ENCODE results near the gene HSPB2. TPM values are rescaled to one million over a fixed set of nuclear protein-coding genes. Genes with fewer than 3 reads are reported as not detected.

Gene HSPB2
- total and polyA plus RNA-seq, 2 of the 8 experiments (the other 6 are each of a cell fraction or from before 2014, with no cell fraction given), result 0.32 to 0.86 TPM

- WGBS, 2 experiments (ENCODE audit: extremely low coverage in 1 of 2, insufficient coverage in 1 of 2, insufficient read length in 1 of 2, insufficient replicate concordance in 2 of 2, low coverage in 1 of 2, low lambda C conversion rate in 2 of 2, missing lambda C conversion rate in 1 of 2), result 93% methylated on average over 2 of the region's 2 CpGs; no CpG with 5 or more reads in 1 of the 2 experiments
- H3K79me2 ChIP-seq (ENCODE audit: control insufficient read depth in 1 of 2, insufficient read depth in 2 of 2, low read length in 2 of 2), result no peaks in the 10 kb centered on the region
- no peaks in the 10 kb centered on the region for H4K20me1 ChIP-seq (replicated peaks in 1 of 2; ENCODE audit: control insufficient read depth in 1 of 2, insufficient read depth in 2 of 2, low read length in 2 of 2)
- no peak overlapping the region for H3K4ac ChIP-seq (replicated peaks; ENCODE audit: insufficient read length, low read depth, low read length)
- no peak overlapping the region for H4K5ac ChIP-seq (ENCODE audit: insufficient read length, low read depth, low read length)
- H3K14ac ChIP-seq (ENCODE audit: insufficient read length), result no peak overlapping the region
- H2BK20ac ChIP-seq (ENCODE audit: low read length), result no peak overlapping the region
- H3K27ac ChIP-seq (ENCODE audit: low read depth, low read length), result no peak overlapping the region
- H3K23me2 ChIP-seq (ENCODE audit: low read depth, low read length), result no peaks in the 10 kb centered on the region
- H2AFZ ChIP-seq (ENCODE audit: low read length), result no peak overlapping the region
- no peak overlapping the region for H3K4me2 ChIP-seq (ENCODE audit: insufficient read depth in 1 of 2, low read depth in 2 of 2, low read length in 2 of 2)
- no peak overlapping the region for H3K18ac ChIP-seq (ENCODE audit: extremely low read depth, low read length)
- no peak overlapping the region for H2AK5ac ChIP-seq (ENCODE audit: low read depth, low read length)
- no peaks in the 10 kb centered on the region for H3K79me1 ChIP-seq (ENCODE audit: low read depth, low read length)
- DNase-seq (ENCODE audit: low read depth in 1 of 2, low spot score in 2 of 2), result no peak
- no peak overlapping the region for H3K9ac ChIP-seq (replicated peaks in 1 of 4; ENCODE audit: extremely low read depth in 1 of 4, low read depth in 3 of 4, low read length in 3 of 4)
- no peak overlapping the region for H3K23ac ChIP-seq (ENCODE audit: insufficient read length)
- CTCF ChIA-PET (ENCODE audit: partially characterized antibody), result interaction anchor here (0.6 to 1.1 kb wide), 2 partner anchors 19 to 39 kb away, joined by 3 read pairs; no protein-coding TSS in a partner anchor
- no peak overlapping the region for H3K4me3 ChIP-seq (ENCODE audit: extremely low read depth in 1 of 4, insufficient read depth in 2 of 4, low read depth in 3 of 4, low read length in 4 of 4)
- H3K4me1 ChIP-seq (replicated peaks in 1 of 4; ENCODE audit: control insufficient read depth in 3 of 4, insufficient read depth in 4 of 4, low read length in 3 of 4), result peaks cover 0 to 9% (median 3%) of the 10 kb centered on the region in 4 experiments; a peak in 5 of 7 replicates
- no peak overlapping the region for H3K56ac ChIP-seq (replicated peaks; ENCODE audit: insufficient read length, low read depth, low read length)
- H3K36me3 ChIP-seq (ENCODE audit: control insufficient read depth in 2 of 4, insufficient read depth in 4 of 4, low read length in 3 of 4), result no peaks in the 10 kb centered on the region
- H2BK12ac ChIP-seq (ENCODE audit: low read depth, low read length), result no peak overlapping the region
- no peak overlapping the region for H2BK120ac ChIP-seq (replicated peaks; ENCODE audit: low read depth, low read length)
- no peaks in the 10 kb centered on the region for H3K9me3 ChIP-seq (ENCODE audit: insufficient read depth in 2 of 2, low read depth in 1 of 2, low read length in 1 of 2)
- no peak overlapping the region for H4K91ac ChIP-seq (replicated peaks; ENCODE audit: insufficient read length, low read length)
- H4K8ac ChIP-seq (ENCODE audit: extremely low read depth, insufficient read depth, low read length), result no peak overlapping the region
- FAIRE-seq, result no peak
- no peak overlapping the region for H2BK15ac ChIP-seq (ENCODE audit: low read length)
- H2BK5ac ChIP-seq (ENCODE audit: low read depth, low read length), result no peak overlapping the region
- H3K27me3 ChIP-seq (replicated peaks in 1 of 4; ENCODE audit: control insufficient read depth in 3 of 4, extremely low read depth in 1 of 4, insufficient read depth in 3 of 4, low read length in 3 of 4), result no peaks in the 10 kb centered on the region; a peak in 1 of 7 replicates
- POLR2A ChIA-PET (ENCODE audit: partially characterized antibody), result interaction anchor here (0.9 kb wide), 1 partner anchor 9 kb away, joined by 3 read pairs; no protein-coding TSS in a partner anchor
- TF ChIP-seq NANOG (IDR thresholded peaks at IDR 0.05; ENCODE audit: insufficient read depth, low read depth, low read length, poor library complexity, severe bottlenecking) (no peak), RAD21 (IDR thresholded peaks at IDR 0.05 in 1 of 2, conservative IDR thresholded peaks at IDR 0.05 in 1 of 2; ENCODE audit: low read depth in 2 of 2, low read length in 2 of 2) (no peak), TAF7 (optimal IDR thresholded peaks at IDR 0.05; ENCODE audit: borderline replicate concordance, low read depth, low read length) (no peak), HDAC6 (IDR thresholded peaks at IDR 0.05; ENCODE audit: low read depth, low read length) (no peak), CBX5 (IDR thresholded peaks at IDR 0.05; ENCODE audit: low read depth, low read length) (no peak), MAX (IDR thresholded peaks at IDR 0.05) (no peak), TAF1 (IDR thresholded peaks at IDR 0.05; ENCODE audit: low read depth, low read length) (no peak), CTBP2 (IDR thresholded peaks at IDR 0.05; ENCODE audit: borderline replicate concordance, insufficient read depth, insufficient read length, low read length) (no peak), SRF (IDR thresholded peaks at IDR 0.05; ENCODE audit: low read depth, low read length) (no peak), E2F6 (IDR thresholded peaks at IDR 0.05) (no peak), NRF1 (IDR thresholded peaks at IDR 0.05; ENCODE audit: low read depth, low read length) (no peak), ATF3 (IDR thresholded peaks at IDR 0.05; ENCODE audit: insufficient read depth, low read depth, low read length) (no peak)
Measured at GRCh38 chr11:111920908-111921307, 8.4 kb downstream of the HSPB2 start.
